ENCODE data around the gene SULF2. TPM values are rescaled to one million over a fixed set of nuclear protein-coding genes. Genes with fewer than 3 reads are reported as not detected.

The SULF2 gene
- total RNA-seq, 1 donor from 2014 or later = 24.0 TPM

DNA sequence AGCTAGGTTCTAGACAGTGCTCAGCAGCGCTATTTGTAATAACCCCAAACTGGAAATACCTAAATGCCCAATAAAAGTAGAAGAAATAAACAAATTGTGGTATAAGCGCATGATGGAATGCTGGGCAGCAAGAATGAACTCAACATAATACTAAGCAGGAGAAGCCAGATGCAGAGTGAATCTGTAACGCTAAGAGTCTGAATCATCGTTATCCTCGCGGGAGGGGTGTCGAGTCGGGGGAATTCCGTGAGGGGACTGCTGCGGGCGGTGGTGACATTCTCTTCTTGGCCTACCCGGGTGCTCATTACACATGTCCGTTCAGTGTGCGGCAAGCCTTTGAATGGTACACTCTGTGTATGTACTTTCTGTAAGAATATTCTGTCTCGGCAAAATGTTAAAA lies 83.7 kb downstream of the SULF2 start:
- Mint-ChIP-seq H3K27me3 (ENCODE audit: insufficient read depth, low read depth) (peaks cover 4% of the 10 kb centered on the region), H3K36me3 (peaks cover 2% of the 10 kb centered on the region), H3K4me3 (no peak overlapping the region), H3K9me3 (no peaks in the 10 kb centered on the region), H3K4me1 (peaks cover 3% of the 10 kb centered on the region), H3K27ac (peak overlapping the region; percentile 83)
- Histone ChIP-seq H4K20me1 (ENCODE audit: low read depth) (no peaks in the 10 kb centered on the region), H3K4me2 (no peak overlapping the region), H3K9me3 (ENCODE audit: low read depth) (no peaks in the 10 kb centered on the region), H3K4me3 (no peak overlapping the region), H2AFZ (replicated peaks) (no peak overlapping the region), H3K4me1 (no peaks in the 10 kb centered on the region), H3K27me3 (no peaks in the 10 kb centered on the region), H3K27ac (no peak overlapping the region), H3K36me3 (no peaks in the 10 kb centered on the region), H3K9ac (no peak overlapping the region), H3K79me2 (ENCODE audit: low read depth) (no peaks in the 10 kb centered on the region), H3F3A (ENCODE audit: low read depth) (no peaks in the 10 kb centered on the region)
- TF ChIP-seq EZH2phosphoT487 (IDR thresholded peaks at IDR 0.05) (no peak), EZH2 (IDR thresholded peaks at IDR 0.05) (no peak)
- TF ChIP-seq, protein P1, sequence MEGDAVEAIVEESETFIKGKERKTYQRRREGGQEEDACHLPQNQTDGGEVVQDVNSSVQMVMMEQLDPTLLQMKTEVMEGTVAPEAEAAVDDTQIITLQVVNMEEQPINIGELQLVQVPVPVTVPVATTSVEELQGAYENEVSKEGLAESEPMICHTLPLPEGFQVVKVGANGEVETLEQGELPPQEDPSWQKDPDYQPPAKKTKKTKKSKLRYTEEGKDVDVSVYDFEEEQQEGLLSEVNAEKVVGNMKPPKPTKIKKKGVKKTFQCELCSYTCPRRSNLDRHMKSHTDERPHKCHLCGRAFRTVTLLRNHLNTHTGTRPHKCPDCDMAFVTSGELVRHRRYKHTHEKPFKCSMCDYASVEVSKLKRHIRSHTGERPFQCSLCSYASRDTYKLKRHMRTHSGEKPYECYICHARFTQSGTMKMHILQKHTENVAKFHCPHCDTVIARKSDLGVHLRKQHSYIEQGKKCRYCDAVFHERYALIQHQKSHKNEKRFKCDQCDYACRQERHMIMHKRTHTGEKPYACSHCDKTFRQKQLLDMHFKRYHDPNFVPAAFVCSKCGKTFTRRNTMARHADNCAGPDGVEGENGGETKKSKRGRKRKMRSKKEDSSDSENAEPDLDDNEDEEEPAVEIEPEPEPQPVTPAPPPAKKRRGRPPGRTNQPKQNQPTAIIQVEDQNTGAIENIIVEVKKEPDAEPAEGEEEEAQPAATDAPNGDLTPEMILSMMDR (IDR thresholded peaks at IDR 0.05) = no peak
- DNase-seq (ENCODE audit: low spot score) = no peak

DNA sequence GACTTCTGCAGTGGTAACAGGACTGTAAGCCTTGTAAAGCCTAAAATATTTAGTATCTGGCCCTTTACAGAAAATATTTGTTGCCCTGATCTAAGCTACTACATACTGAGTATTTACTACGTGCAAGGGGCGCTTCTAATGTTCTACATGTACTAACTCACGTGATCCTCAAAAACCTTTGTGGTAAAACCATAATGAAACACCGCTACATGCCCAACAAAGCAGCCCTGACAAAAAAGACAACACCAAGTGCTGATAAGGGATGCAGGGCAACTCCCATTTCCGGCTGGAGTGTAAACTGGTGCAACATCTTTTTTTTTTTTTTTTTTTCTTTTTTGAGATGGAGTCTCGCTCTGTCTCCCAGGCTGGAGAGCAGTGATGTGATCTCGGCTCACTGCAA lies 85.0 kb downstream of the SULF2 start:
- Histone ChIP-seq H3K4me3 (no peak overlapping the region), H3K9ac (no peak overlapping the region), H3K27me3 (no peaks in the 10 kb centered on the region), H4K20me1 (ENCODE audit: low read depth) (no peaks in the 10 kb centered on the region), H3K4me2 (no peak overlapping the region), H3K9me3 (ENCODE audit: low read depth) (no peaks in the 10 kb centered on the region), H2AFZ (replicated peaks) (no peak overlapping the region), H3K27ac (no peak overlapping the region), H3F3A (ENCODE audit: low read depth) (no peaks in the 10 kb centered on the region), H3K79me2 (ENCODE audit: low read depth) (no peaks in the 10 kb centered on the region), H3K4me1 (no peaks in the 10 kb centered on the region), H3K36me3 (no peaks in the 10 kb centered on the region)
- Mint-ChIP-seq H3K9me3 (no peaks in the 10 kb centered on the region), H3K4me3 (no peak overlapping the region), H3K4me1 (peaks cover 3% of the 10 kb centered on the region), H3K36me3 (peaks cover 2% of the 10 kb centered on the region), H3K27ac (no peak overlapping the region), H3K27me3 (ENCODE audit: insufficient read depth, low read depth) (peaks cover 4% of the 10 kb centered on the region)
- DNase-seq (ENCODE audit: low spot score) = no peak
- no peak for TF ChIP-seq EZH2 (IDR thresholded peaks at IDR 0.05)
- no peak for TF ChIP-seq EZH2phosphoT487 (IDR thresholded peaks at IDR 0.05)
- TF ChIP-seq, protein P1 (IDR thresholded peaks at IDR 0.05) = no peak

DNA sequence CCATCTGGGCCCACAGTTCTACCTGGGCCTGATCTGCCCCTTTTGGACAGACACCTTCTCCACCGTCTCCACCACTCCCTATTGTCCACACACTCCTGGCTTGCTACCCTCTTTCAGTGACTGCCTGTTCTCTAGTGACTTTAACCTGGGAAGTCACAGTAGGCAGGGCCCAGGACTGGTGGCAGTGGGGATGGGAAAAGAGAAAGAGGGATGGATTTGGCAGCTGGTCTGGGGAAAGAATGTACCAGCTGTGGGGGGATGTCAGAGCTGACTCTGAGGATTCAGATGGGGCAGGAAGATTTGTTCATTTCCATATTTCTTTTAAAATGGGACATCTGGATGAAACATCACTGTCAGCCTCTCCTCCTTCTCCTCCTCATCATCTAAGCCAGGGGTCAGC lies 85.5 kb downstream of the SULF2 start:
- Histone ChIP-seq H3F3A (ENCODE audit: low read depth) (no peaks in the 10 kb centered on the region), H3K9ac (no peak overlapping the region), H3K9me3 (ENCODE audit: low read depth) (no peaks in the 10 kb centered on the region), H3K4me2 (no peak overlapping the region), H3K4me1 (no peaks in the 10 kb centered on the region), H2AFZ (replicated peaks) (no peak overlapping the region), H3K36me3 (no peaks in the 10 kb centered on the region), H3K27me3 (no peaks in the 10 kb centered on the region), H3K27ac (no peak overlapping the region), H3K79me2 (ENCODE audit: low read depth) (no peaks in the 10 kb centered on the region), H3K4me3 (no peak overlapping the region), H4K20me1 (ENCODE audit: low read depth) (no peaks in the 10 kb centered on the region)
- no peak for DNase-seq (ENCODE audit: low spot score)
- Mint-ChIP-seq H3K4me3 (no peak overlapping the region), H3K27me3 (ENCODE audit: insufficient read depth, low read depth) (peaks cover 4% of the 10 kb centered on the region), H3K4me1 (peaks cover under 1% of the 10 kb centered on the region), H3K9me3 (no peaks in the 10 kb centered on the region), H3K27ac (peak overlapping the region; percentile 76), H3K36me3 (peaks cover 2% of the 10 kb centered on the region)
- TF ChIP-seq, protein P1 (IDR thresholded peaks at IDR 0.05) = no peak
- TF ChIP-seq EZH2 (IDR thresholded peaks at IDR 0.05) = no peak
- TF ChIP-seq EZH2phosphoT487 (IDR thresholded peaks at IDR 0.05) = no peak
